ENCODE data around the gene LAMC2.

LAMC2 gene

DNA sequence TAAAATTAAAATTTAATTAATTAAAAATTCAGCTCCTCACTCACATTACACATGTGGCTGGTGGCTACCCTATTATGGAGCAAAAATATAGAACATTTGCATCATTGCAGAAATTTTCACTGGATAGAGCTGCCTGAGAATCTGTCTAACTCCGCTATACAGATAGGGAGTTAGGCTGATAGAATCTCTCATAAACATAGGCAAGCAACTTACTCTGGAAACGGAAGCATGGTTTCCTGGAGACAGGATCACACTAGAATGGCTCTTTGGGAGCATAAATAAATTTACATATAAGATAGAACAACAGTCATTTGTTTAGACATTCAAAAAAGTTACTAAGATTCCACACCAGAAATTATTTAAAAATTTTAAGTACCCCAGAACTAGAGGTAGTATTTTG, 12.2 kb upstream of the LAMC2 start:
- no peak for DNase-seq

- no peak for DNase-seq
These were observed 10.4 kb upstream of the LAMC2 start for GRCh38 chr1:183175631-183176030.

DNA sequence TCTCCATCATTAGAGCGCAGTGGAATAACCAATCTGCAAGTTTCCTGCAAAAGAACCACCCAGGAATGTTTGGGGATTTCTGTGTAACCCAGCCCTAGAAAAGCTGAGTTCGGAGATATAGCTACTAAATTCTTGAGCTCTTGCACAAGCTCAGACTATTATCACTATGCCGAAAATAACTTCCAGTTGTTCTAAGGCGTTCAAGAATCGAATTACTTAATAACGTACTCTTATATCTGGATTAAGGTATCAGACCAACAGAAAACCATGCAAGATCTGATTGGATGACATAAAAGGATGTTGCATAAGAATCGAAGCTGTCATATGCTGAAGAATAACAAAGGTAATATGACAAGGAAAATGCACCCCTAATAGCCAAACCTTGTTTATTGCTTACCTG, 7.5 kb upstream of the LAMC2 start:
- DNase-seq, result no peak

GRCh38 chr1:183179033-183179432, 7.0 kb upstream of the LAMC2 start:
- no peak for DNase-seq

DNA sequence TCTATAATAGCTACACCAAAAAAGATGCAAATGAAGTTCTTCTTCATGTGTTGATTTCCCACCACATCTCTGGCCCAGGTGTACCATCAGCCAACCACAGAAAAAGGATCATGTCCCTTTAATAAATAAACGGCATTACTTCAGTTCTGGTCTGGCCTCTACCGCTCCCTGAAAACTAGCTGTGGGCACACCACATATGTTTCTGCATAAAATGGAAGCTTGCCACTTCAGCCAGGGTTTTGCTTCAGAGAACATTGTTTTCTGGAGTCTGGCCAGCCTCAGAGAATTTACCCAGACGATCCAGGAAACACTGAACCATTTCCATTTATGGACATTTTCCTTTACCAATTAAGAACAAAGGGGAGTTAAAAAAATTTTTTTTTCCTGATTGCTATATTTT, 5.8 kb upstream of the LAMC2 start:
- DNase-seq, result peak in 1 of 3 donors; percentile 9

- peak; percentile 78 to 85 (median 82) for DNase-seq
These were observed 5.4 kb upstream of the LAMC2 start for GRCh38 chr1:183180634-183181056.

- DNase-seq, result no peak
These were observed 777 bp downstream of the LAMC2 start for GRCh38 chr1:183186841-183187240.

GRCh38 chr1:183188240-183188639, 2.2 kb downstream of the LAMC2 start:
- no peak for DNase-seq

DNA sequence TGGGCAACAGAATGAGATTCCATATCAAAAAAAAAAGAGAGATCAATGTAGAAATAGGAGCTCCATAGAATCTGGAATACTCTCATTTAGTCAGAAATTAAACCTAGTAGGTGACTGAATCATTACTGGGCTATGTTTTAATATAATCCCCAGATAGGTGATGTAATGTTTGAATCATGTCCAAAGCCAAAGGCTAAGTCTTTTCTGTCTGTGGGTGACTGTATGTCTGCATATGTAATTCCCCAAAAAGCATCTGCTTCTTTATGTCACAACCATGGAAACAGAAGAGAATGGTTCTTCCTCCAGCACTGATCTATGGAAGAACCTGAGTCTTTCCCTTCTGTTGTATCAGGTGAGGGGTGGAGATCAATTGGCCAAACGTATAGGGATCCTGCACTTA, 5.8 kb downstream of the LAMC2 start:
- DNase-seq, result peak; percentile 22 to 55 (median 38)

DNA sequence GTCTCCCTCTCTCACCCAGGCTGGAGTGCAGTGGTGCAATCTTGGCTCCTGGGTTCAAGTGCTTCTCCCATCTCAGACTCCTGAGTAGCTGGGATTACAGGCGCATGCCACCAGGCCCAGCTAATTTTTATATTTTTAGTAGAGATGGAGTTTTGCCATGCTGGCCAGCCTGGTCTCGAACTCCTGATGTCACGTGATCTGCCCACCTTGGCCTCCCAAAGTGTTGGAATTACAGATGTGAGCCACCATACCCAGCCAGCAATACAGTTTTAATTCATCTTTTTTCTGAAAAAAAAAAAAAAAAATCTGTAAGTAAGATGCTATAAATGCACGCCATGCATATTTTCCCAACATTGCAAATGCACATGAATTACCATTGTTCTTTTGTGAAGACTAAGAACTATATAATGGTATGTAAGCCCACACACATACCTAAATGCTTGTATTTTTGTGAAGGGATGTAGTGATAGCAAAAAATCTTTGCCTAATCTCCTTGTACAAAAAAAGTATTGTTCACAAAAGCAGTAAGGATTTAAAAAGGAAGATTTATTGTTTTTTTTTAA, 8.0 kb downstream of the LAMC2 start:
- DNase-seq, result no peak

- DNase-seq, result no peak
These were observed 8.6 kb downstream of the LAMC2 start for GRCh38 chr1:183194527-183195141.

DNA sequence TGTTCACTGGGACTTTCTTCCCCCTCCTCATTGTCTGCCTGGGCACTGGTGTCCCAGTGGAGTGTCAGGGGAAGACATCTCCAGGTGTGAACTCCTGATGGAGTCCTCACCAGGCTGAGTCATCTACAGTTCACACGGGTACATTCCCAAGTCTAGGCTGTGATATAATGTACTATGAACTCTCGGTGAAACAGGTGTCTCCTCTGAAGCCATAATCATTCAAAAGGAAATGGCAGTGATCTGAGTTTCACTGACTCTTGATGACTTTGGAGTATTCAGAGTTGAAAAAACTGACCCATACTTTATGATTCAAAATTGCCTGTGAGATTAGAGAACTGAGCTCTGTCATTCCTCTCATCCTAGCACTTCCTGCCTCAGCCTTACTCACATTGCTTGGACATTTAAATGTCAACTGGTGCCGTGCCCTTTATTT, 9.1 kb downstream of the LAMC2 start:
- DNase-seq, result peak in 1 of 3 donors; percentile 17

DNA sequence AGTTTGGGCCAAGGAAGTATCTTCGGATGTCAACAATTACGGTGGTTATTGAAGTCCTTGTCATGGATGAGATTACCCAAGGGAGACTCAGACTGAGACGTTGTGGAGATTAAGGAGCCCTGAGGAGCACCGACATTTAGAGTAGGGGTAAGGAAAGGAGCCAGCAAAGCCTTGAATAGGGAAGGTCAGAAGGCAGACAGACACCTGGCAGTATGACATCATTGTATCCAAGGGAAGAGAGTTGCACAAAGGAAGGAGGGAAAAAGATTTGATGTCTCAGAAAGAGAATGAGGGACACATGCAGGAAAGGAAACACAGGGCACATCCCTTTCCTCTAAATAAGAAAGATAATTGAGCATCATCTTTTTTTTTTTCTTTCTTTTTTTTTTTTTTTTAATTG, 11.7 kb downstream of the LAMC2 start:
- no peak for DNase-seq

DNA sequence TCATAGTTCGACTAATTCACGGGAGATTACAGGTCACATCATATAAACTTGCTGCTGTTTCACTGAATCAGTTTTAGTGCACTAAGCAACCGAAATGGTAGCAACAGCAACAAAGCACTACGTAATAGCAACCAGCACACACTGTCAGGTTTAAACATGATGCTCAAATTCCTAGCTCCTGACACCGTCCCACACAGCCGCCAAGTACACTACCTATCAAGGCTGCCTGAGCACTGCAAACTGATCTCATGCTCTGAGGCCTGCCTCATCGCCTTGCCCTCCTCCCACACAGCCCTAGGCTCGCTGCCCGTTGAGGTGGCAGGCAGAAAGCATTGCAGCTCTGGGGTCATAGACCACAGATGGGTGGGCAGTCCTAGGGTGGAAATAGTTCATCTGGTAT, 12.4 kb downstream of the LAMC2 start:
- DNase-seq, result no peak

DNA sequence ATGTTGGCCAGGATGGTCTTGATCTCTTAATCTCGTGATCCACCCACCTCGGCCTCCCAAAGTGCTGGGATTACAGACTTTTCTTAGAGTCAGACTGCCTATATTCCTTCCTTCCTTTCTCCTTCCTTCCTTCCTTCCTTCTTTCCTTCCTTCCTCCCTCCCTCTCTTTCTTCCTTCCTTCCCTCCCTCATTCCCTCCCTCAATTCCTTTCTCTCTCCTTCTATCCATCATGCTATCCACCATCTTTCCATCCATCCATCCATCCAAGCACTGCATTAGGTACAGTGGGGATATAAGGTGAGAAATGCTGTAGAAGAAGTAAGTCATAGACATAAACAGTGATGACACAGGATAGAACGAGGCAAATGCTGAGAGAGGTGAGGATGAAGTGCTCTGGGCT, 13.2 kb downstream of the LAMC2 start:
- no peak for DNase-seq

DNA sequence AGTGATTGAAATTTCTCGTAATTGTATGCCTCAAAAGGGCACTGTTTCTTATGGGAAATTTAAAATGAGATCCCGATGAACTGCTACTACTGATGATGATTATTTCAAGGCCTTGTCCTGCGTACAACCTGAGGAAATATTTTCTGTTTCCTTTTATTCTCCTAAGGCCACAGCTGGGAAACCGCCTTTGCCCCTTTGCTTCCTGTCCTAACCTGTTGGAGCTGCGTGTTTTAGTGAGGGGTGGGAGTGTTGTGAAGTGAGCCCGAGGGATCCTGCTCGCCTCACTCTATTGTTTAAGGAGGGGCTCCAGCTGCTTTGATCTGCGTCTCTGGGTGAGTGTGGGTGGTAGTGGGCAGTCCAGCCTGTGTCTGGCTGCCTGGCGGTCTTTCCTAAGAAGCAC, 14.4 kb downstream of the LAMC2 start:
- DNase-seq, result no peak

- DNase-seq, result no peak
These were observed 17.0 kb downstream of the LAMC2 start for GRCh38 chr1:183203094-183203493.

- DNase-seq, result no peak
These were observed 19.2 kb downstream of the LAMC2 start for GRCh38 chr1:183205196-183205781.

- no peak for DNase-seq
These were observed 20.6 kb downstream of the LAMC2 start for GRCh38 chr1:183206538-183207122.

DNA sequence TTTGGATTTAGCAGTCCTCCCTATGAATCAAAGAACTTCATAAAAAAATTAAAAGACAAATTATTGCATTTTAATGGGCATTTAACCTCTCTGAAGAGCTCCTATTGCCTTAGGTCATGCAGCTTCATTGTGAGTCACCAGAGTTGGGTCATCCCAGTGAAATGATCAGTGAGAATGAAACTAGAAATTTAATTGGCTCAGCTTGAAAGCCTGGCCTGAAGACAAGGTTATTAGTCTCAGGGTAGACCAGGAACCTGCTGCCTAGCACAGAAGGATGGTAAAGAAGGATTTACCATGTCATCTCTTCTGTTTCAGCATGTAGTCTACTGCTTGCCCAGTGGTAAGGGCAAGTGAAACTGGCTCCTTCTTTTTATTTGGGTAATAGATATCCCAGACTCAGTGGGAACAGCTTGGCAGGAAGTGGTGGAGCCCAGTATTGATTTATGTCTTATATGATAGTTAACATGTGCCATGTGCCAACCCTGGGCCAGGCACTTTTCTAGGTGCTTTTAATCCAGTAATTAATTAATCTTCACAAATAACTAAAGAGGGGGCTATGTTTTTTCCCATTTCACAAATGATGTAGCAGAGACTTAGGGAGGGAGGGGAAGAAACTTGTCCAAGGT, 23.6 kb downstream of the LAMC2 start:
- peak; percentile 73 to 80 (median 77) for DNase-seq

GRCh38 chr1:183210681-183211080, 24.6 kb downstream of the LAMC2 start:
- no peak for DNase-seq

GRCh38 chr1:183212870-183213269, 26.8 kb downstream of the LAMC2 start:
- DNase-seq, result no peak

DNA sequence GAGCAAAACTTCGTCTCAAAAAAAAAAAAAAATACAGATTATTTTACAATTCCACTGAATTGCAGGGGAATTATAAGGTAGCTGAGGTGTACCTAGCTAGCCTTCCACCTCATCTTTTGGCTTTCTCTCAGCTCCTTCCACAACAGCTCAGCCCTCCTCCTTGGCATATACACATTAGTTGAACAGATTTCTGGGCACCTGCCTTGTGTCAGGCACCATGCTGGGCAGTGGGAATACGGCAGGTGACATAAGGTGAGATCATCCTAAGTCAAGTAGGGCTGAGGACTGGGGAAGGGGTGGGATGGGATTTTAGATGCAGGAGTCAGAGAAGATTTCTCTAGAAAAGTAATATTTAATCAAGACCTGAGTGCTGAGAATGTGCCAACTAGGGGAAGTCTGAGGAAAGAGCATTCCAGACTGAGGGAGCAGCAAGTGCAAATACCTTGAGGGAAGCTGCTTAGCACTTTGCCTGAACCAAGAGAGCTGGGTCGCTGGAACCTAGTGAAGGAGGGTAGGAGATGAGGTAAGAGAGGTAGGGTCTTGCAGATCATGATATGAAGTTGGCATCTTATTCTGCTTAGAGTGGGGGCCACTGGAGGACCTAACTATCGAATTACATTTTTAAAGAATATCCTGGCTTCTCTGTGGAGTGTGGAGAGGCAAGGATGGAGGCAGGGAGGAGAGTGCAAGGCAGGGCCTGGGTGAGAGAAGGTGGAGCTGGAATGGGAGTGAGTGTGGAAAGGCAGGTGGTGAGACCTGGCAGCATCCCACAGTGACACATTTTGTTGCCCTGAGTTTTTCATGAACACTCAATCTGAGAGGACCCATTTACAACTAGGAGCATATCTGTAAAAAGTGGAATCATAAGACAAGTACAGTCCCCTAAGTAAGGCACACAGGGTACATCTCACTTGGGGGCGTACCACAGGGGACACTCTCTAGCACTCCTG, 28.2 kb downstream of the LAMC2 start:
- DNase-seq, result no peak
